Heart right ventricle (tissue), 16 donors: ENCODE results near the gene NAP1L5. TPM values are rescaled to one million over a fixed set of nuclear protein-coding genes. Genes with fewer than 3 reads are reported as not detected.

Experiments used
- ATAC-seq, 8 donors: fragments of 200-7000 bp; cut with Tn5 transposase; one replicate each; pipeline ENCODE4 v1.9.1; 2020; ENCODE audit warnings: mild to moderate bottlenecking in 8 of 8, moderate library complexity in 8 of 8, moderate number of reproducible peaks in 1 of 8
- DNase-seq, 2 donors: peaks; one replicate each; pipeline ENCODE4 v3.0.0-alpha.2; 2020
- H3K27ac ChIP-seq, 10 donors: fragments of 200-600 bp; sonication (generic) in 2 of 10; one replicate each; pipeline versions ENCODE4 v1.5.0 to v1.8.0; 2020 to 2022; ENCODE audit warnings: mild to moderate bottlenecking in 3 of 10
- H3K27me3 ChIP-seq, 7 donors: fragments of 200-600 bp; one replicate each; pipeline ENCODE4 v1.8.0; 2021 to 2022; ENCODE audit warnings: mild to moderate bottlenecking in 2 of 7
- H3K36me3 ChIP-seq, 9 donors: fragments of 200-600 bp; sonication (generic) in 1 of 9; one replicate each; pipeline versions ENCODE4 v1.5.0 to v1.8.0; 2020 to 2022; ENCODE audit warnings: mild to moderate bottlenecking in 2 of 9
- H3K4me1 ChIP-seq, 9 donors: fragments of 200-600 bp; sonication (generic) in 1 of 9; one replicate each; pipeline versions ENCODE4 v1.5.0 to v1.8.0; 2020 to 2022; ENCODE audit warnings: mild to moderate bottlenecking in 4 of 9
- H3K4me3 ChIP-seq, 10 donors: fragments of 200-600 bp; sonication (generic) in 2 of 10; one replicate each; pipeline versions ENCODE4 v1.5.0 to v1.8.0; 2020 to 2022; ENCODE audit warnings: mild to moderate bottlenecking in 7 of 10, moderate library complexity in 2 of 10
- H3K9me3 ChIP-seq, 11 donors: fragments of 200-600 bp in 10 of 11; sonication (generic) in 2 of 11; one replicate each; pipeline versions ENCODE4 v1.5.0 to v1.8.0; 2013 to 2022; ENCODE audit warnings: mild to moderate bottlenecking in 2 of 11, control low read depth in 1 of 11, moderate library complexity in 1 of 11
- CTCF ChIP-seq, 9 donors: fragments of 200-600 bp; sonication (generic) in 2 of 9; IDR thresholded peaks; one replicate each; pipeline versions ENCODE4 v1.5.0 to v1.8.0; 2021 to 2022; ENCODE audit warnings: antibody characterized with exemption in 9 of 9, mild to moderate bottlenecking in 5 of 9, moderate library complexity in 1 of 9
- WGBS, 2 donors: extraction: QIAGEN DNeasy Blood & Tissue Kit; methylation state at CpG; one replicate each; pipeline ENCODE4 v1.1.7; 2013; ENCODE audit warnings: inconsistent platforms in 1 of 2; 5-methylcytosine and 5-hydroxymethylcytosine counted together
- intact Hi-C, 10 donors: fragments of 100-400 bp; cut with DNase I; formaldehyde crosslinking; loops; one replicate each; pipeline versions ENCODE4 v1.11.1 to v1.14.2; 2022
- polyA plus RNA-seq, 2 donors: library from polyadenylated mRNA; stranded (reverse); fragments of 200-250 nt; gene quantifications; one replicate each; pipeline ENCODE4 v1.2.3, GENCODE V29; 2013
- total RNA-seq, 10 donors: library from RNA; stranded (reverse); fragmentation: NEBNext Ultra II Directional in 3 of 10; extraction: Animal tissue kit (Norgen Biotek cat#: 25700) in 3 of 10; gene quantifications; one replicate each; pipeline versions ENCODE4 v1.2.1 to v1.2.4, GENCODE V29; 2021 to 2023
- donor health status: Arrhythmogenic right ventricular cardiomyopathy.
- donor health status: ischemic (EF 13 %, LVEDD 7.1; RV severe dilation, severe dysfunction).
- donor health status: healthy with polysubstance abuse.
- donor health status: DM: no; HTN: yes; CAD: no.
- donor health status: DM: no; HTN: no; CAD: no.
- donor health status: ischemic (EF 25% LVEDD 6.9; RV normal size, moderate dysfunction).
- donor health status: ischemic (EF 25% LVEDD 5.7; RV mildly dilated, moderate dysfunction).
- donor health status: healthy.
- donor health status: DM: yes; HTN: yes; CAD: no.
- donor health status: Ischemic cardiomyopathy.
- donor health status: ischemic (EF 35%, LVEDD 5.7; RV mildly dilated, moderate dysfunction).
- donor health status: nonischemic (EF 11% LVEDD 7.7; RV severe dilation, severe dysfunction).
- donor health status: DM: yes; HTN: yes; CAD: no.
- donor health status: PGD.
- donor health status: ischemic (EF 29% LVEDD 5.4; RV normal size, mild dysfunction).
- donor health status: nonischemic (EF 23%, LVEDD 6.1; RV moderate dilation, normal function).

NAP1L5 gene
- total and polyA plus RNA-seq, 12 donors = 2.6 to 7.9 (median 6.1) TPM

- WGBS, 2 donors = 96 to 97% methylated on average over 7 of the region's 7 CpGs
- no peak overlapping the region for H3K27ac ChIP-seq
- ATAC-seq = no peak
These were observed 50.9 kb downstream of the NAP1L5 start for GRCh38 chr4:88646528-88647280.

DNA sequence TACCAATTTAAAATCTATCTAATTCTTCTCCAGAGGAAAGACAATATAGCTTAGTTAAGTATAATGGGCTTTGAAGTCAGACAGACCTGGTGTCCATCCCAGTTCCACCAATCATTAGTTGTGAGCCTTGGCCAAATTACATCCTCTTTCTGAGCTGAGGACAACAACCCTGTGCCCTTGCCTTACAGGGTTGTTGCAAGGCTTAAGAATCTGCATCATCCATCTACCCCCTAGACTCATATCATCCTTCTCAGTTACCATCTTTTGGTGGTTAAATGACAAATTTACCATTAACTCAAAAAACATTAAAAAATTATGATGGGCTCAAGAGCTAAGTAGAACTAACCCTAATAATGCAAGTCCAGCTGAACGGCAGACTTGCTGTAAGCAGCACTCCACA lies 51.6 kb downstream of the NAP1L5 start:
- WGBS, 2 donors = 94 to 95% methylated on average over 1 of the region's 1 CpG
- intact Hi-C loops = loop anchor here in 1 of 10 donors (5.0 kb wide), 1 partner anchor 424 kb away; no protein-coding TSS in a partner anchor
- no peaks in the 10 kb centered on the region for H3K27me3 ChIP-seq

More at GRCh38 chr4:88646528-88647280, 50.9 kb downstream of the NAP1L5 start:
- H3K36me3 ChIP-seq = peaks cover 0 to 4% (median 0%) of the 10 kb centered on the region in 9 donors
- no peaks in the 10 kb centered on the region for H3K27me3 ChIP-seq
- no peak overlapping the region for H3K4me3 ChIP-seq
- no peak for TF ChIP-seq CTCF (IDR thresholded peaks at IDR 0.05)
- peaks cover 0 to 23% (median 8%) of the 10 kb centered on the region in 11 donors for H3K9me3 ChIP-seq
- no peak for DNase-seq
- intact Hi-C loops = loop anchor here in 1 of 10 donors (5.0 kb wide), 1 partner anchor 424 kb away; no protein-coding TSS in a partner anchor
- H3K4me1 ChIP-seq = peaks cover 0 to 21% (median 13%) of the 10 kb centered on the region in 9 donors

More for the DNA sequence above, 51.6 kb downstream of the NAP1L5 start:
- Histone ChIP-seq H3K9me3 (peaks cover 0 to 23% (median 8%) of the 10 kb centered on the region in 11 donors), H3K36me3 (no peaks in the 10 kb centered on the region), H3K27ac (no peak overlapping the region), H3K4me1 (peaks cover 0 to 21% (median 13%) of the 10 kb centered on the region in 9 donors), H3K4me3 (no peak overlapping the region)
- ATAC-seq (no peak), DNase-seq (no peak)
- TF ChIP-seq CTCF (IDR thresholded peaks at IDR 0.05) = no peak

Other genes with a start within 250 kb of the NAP1L5 start
- 1 to 10 TPM; 1.6 to 4.7 (median 2.9) TPM for gene HERC5, start 240.7 kb downstream of the NAP1L5 start, total RNA-seq
- 1 to 10 TPM in 1 of 2 donors, under 1 TPM in 1; 0.84 to 2.3 TPM for gene HERC5, start 240.7 kb downstream of the NAP1L5 start, polyA plus RNA-seq
- gene PYURF, start 174.1 kb downstream of the NAP1L5 start, total RNA-seq = 10 to 100 TPM; 44.6 to 61.6 (median 47.5) TPM
- gene PYURF, start 174.1 kb downstream of the NAP1L5 start, polyA plus RNA-seq = 10 to 100 TPM; 56.9 to 99.3 TPM
- gene HERC3, start 105.3 kb downstream of the NAP1L5 start, total RNA-seq = 10 to 100 TPM; 40.6 to 62.6 (median 47.2) TPM
- 10 to 100 TPM in 1 of 2 donors, 1 to 10 TPM in 1; 8.5 to 13.2 TPM for gene HERC3, start 105.3 kb downstream of the NAP1L5 start, polyA plus RNA-seq